ENCODE data around the gene EXOC4.
"Not testable (repeated sequence)": the region's sequence is repeated elsewhere in the genome, so short reads cannot be mapped to it uniquely, and the experiment has no call there.

EXOC4 gene

GRCh38 chr7:133777701-133778100 lies 524.8 kb downstream of the EXOC4 start:
- no peak for DNase-seq

GRCh38 chr7:133778472-133778871 lies 525.6 kb downstream of the EXOC4 start:
- DNase-seq, result no peak

- not testable (repeated sequence) for DNase-seq
Observed at GRCh38 chr7:133779538-133779937, 526.7 kb downstream of the EXOC4 start.

GRCh38 chr7:133780912-133781311 lies 528.0 kb downstream of the EXOC4 start:
- no peak for DNase-seq

GRCh38 chr7:133781486-133782090 lies 528.7 kb downstream of the EXOC4 start:
- no peak for DNase-seq

GRCh38 chr7:133782470-133782869 lies 529.6 kb downstream of the EXOC4 start:
- no peak for DNase-seq

- no peak for DNase-seq
Observed at GRCh38 chr7:133783276-133783675, 530.4 kb downstream of the EXOC4 start.

GRCh38 chr7:133784486-133785001 lies 531.7 kb downstream of the EXOC4 start:
- DNase-seq, result no peak

GRCh38 chr7:133786401-133786937 lies 533.6 kb downstream of the EXOC4 start:
- DNase-seq, result no peak

- DNase-seq, result no peak
Observed at GRCh38 chr7:133789974-133790373, 537.1 kb downstream of the EXOC4 start.

- no peak for DNase-seq
Observed at GRCh38 chr7:133790911-133791310, 538.0 kb downstream of the EXOC4 start.

GRCh38 chr7:133794479-133794878 lies 541.6 kb downstream of the EXOC4 start:
- no peak for DNase-seq

GRCh38 chr7:133795068-133795665 lies 542.3 kb downstream of the EXOC4 start:
- DNase-seq, result no peak

- no peak for DNase-seq
Observed at GRCh38 chr7:133796782-133797745, 544.2 kb downstream of the EXOC4 start.

GRCh38 chr7:133797818-133798520 lies 545.1 kb downstream of the EXOC4 start:
- no peak for DNase-seq

GRCh38 chr7:133801341-133801740 lies 548.5 kb downstream of the EXOC4 start:
- DNase-seq, result no peak

GRCh38 chr7:133804127-133804526 lies 551.2 kb downstream of the EXOC4 start:
- no peak for DNase-seq

GRCh38 chr7:133805426-133805825 lies 552.5 kb downstream of the EXOC4 start:
- DNase-seq, result no peak

GRCh38 chr7:133807624-133808492 lies 555.0 kb downstream of the EXOC4 start:
- DNase-seq, result no peak

GRCh38 chr7:133808493-133808866 lies 555.6 kb downstream of the EXOC4 start:
- no peak for DNase-seq

GRCh38 chr7:133812877-133813276 lies 560.0 kb downstream of the EXOC4 start:
- DNase-seq, result no peak
